ENCODE measurements around the gene XPNPEP1. TPM values are rescaled to one million over a fixed set of nuclear protein-coding genes. Genes with fewer than 3 reads are reported as not detected.

XPNPEP1 gene
- total RNA-seq, result 100 to 1,000 TPM; 108 to 298 (median 127) TPM

GRCh38 chr10:109922976-109923921 is at the start of gene XPNPEP1:
Gene XPNPEP1, minus strand, starts transcription at chr10:109923511. Its CDS starts 78 bp downstream, at chr10:109923433.
- no peaks in the 10 kb centered on the region for H3K9me3 ChIP-seq
- H3K4me1 ChIP-seq, result peaks cover 0 to 34% (median 20%) of the 10 kb centered on the region in 4 donors
- WGBS, 2 donors (ENCODE audit: low coverage in 1 of 2), result 5% methylated on average over 75 of the region's 105 CpGs; no CpG with 5 or more reads in 1 of the 2 donors
- no peaks in the 10 kb centered on the region for H3K27me3 ChIP-seq
- in situ Hi-C loops (cut with MboI; ENCODE audit: low pct_ligation_motif_present in 1 of 4, low pct_unique_long_range_greater_than_20kb in 1 of 4, low sequenced_read_pairs in 3 of 4) (no loop called here), intact Hi-C loops (cut with DNase I; ENCODE audit: low total_unique reads) (loop anchor here (1.0 to 5.0 kb wide), 2 partner anchors 28 to 84 kb away; partner anchors contain the start of gene ADD3)
- peak within 1 kb of the TSS; percentile 91 to 98 (median 96) for H3K27ac ChIP-seq
- peak; percentile 91 for DNase-seq
- TF ChIP-seq POLR2A (IDR thresholded peaks at IDR 0.05) (peak; percentile 67), POLR2AphosphoS5 (IDR thresholded peaks at IDR 0.05) (peak; percentile 81 to 94 (median 94)), EP300 (IDR thresholded peaks at IDR 0.05; ENCODE audit: low read depth) (no peak)
- H3K4me3 ChIP-seq, result peak within 1 kb of the TSS; percentile 72 to 96 (median 93)
- no peaks in the 10 kb centered on the region for H3K36me3 ChIP-seq

GRCh38 chr10:109972372-109973001 is 49.2 kb upstream of the XPNPEP1 start:
- Histone ChIP-seq H3K4me1 (peaks cover 5 to 49% (median 29%) of the 10 kb centered on the region in 4 donors), H3K4me3 (no peak overlapping the region), H3K27me3 (no peaks in the 10 kb centered on the region), H3K27ac (no peak overlapping the region), H3K36me3 (no peaks in the 10 kb centered on the region), H3K9me3 (no peaks in the 10 kb centered on the region)
- TF ChIP-seq CTCF (IDR thresholded peaks at IDR 0.05), result no peak
- no peak for TF ChIP-seq POLR2A (IDR thresholded peaks at IDR 0.05)
- no peak for TF ChIP-seq EP300 (IDR thresholded peaks at IDR 0.05; ENCODE audit: low read depth)
- no peak for TF ChIP-seq POLR2AphosphoS5 (IDR thresholded peaks at IDR 0.05)
- DNase-seq, result no peak
- WGBS, 2 donors (ENCODE audit: low coverage in 1 of 2), result 89 to 100% methylated on average over 1 to 2 of the region's 2 CpGs
- intact Hi-C loops (cut with DNase I; ENCODE audit: low total_unique reads) (no loop called here), in situ Hi-C loops (cut with MboI; ENCODE audit: low pct_ligation_motif_present in 1 of 4, low pct_unique_long_range_greater_than_20kb in 1 of 4, low sequenced_read_pairs in 3 of 4) (no loop called here)

DNA sequence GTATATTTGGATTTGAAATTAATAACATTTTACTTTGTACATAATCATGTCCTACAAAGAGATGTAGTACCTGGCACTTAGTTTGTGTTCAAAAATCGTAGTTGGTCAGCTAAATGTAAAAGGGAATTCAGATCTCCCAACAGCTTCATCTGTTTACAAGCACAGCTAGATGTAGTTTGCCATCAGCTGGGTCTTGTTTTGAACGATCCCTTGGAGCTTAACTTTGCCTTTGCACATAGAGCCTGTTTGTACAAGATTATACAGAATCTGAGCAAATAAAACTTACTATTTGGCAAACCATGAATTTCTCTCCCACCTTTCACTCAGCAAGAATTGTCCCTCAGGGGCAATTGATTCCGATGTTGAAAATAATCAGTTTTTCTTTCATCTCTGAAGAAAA is 48.3 kb upstream of the XPNPEP1 start:
- intact Hi-C loops (cut with DNase I; ENCODE audit: low total_unique reads), result no loop called here
- H3K27ac ChIP-seq, result no peak overlapping the region
- DNase-seq, result no peak
- TF ChIP-seq EP300 (IDR thresholded peaks at IDR 0.05; ENCODE audit: low read depth) (no peak), POLR2A (IDR thresholded peaks at IDR 0.05) (no peak), CTCF (IDR thresholded peaks at IDR 0.05) (no peak), POLR2AphosphoS5 (IDR thresholded peaks at IDR 0.05) (no peak)
- H3K9me3 ChIP-seq, result no peaks in the 10 kb centered on the region
- no peak overlapping the region for H3K4me3 ChIP-seq
- in situ Hi-C loops (cut with MboI; ENCODE audit: low pct_ligation_motif_present in 1 of 4, low pct_unique_long_range_greater_than_20kb in 1 of 4, low sequenced_read_pairs in 3 of 4), result no loop called here
- H3K36me3 ChIP-seq, result no peaks in the 10 kb centered on the region
- no peaks in the 10 kb centered on the region for H3K27me3 ChIP-seq
- peaks cover 8 to 50% (median 34%) of the 10 kb centered on the region in 4 donors for H3K4me1 ChIP-seq
- WGBS, 2 donors (ENCODE audit: low coverage in 1 of 2), result 75 to 89% methylated on average over 2 to 3 of the region's 3 CpGs

GRCh38 chr10:109969760-109970346 is 46.5 kb upstream of the XPNPEP1 start:
- TF ChIP-seq EP300 (IDR thresholded peaks at IDR 0.05; ENCODE audit: low read depth) (no peak), CTCF (IDR thresholded peaks at IDR 0.05) (no peak), POLR2A (IDR thresholded peaks at IDR 0.05) (no peak), POLR2AphosphoS5 (IDR thresholded peaks at IDR 0.05) (no peak)
- H3K4me1 ChIP-seq, result peaks cover 8 to 48% (median 34%) of the 10 kb centered on the region in 4 donors
- in situ Hi-C loops (cut with MboI; ENCODE audit: low pct_ligation_motif_present in 1 of 4, low pct_unique_long_range_greater_than_20kb in 1 of 4, low sequenced_read_pairs in 3 of 4), result no loop called here
- no peaks in the 10 kb centered on the region for H3K36me3 ChIP-seq
- DNase-seq, result no peak
- H3K27ac ChIP-seq, result peak overlapping the region in 2 of 4 donors; percentile 64 to 66
- WGBS, 2 donors (ENCODE audit: low coverage in 1 of 2), result 77 to 100% methylated on average over 2 to 8 of the region's 8 CpGs
- H3K27me3 ChIP-seq, result no peaks in the 10 kb centered on the region
- no peak overlapping the region for H3K4me3 ChIP-seq
- intact Hi-C loops (cut with DNase I; ENCODE audit: low total_unique reads), result no loop called here
- no peaks in the 10 kb centered on the region for H3K9me3 ChIP-seq

Data from transverse colon (tissue), 4 donors.